GM18498 (cell line): ENCODE measurements around the gene HOXD8.
A peak's percentile ranks its signal among the peaks of the same experiment; 100 is the strongest.

Source experiments
- ATAC-seq: cut with Tn5 transposase; IDR thresholded peaks from one replicate; pipeline ENCODE4 v1.9.1; 2021; ENCODE audit warnings: mild to moderate bottlenecking, moderate library complexity; ENCODE audit not compliant: unreplicated experiment

Gene HOXD8

DNA sequence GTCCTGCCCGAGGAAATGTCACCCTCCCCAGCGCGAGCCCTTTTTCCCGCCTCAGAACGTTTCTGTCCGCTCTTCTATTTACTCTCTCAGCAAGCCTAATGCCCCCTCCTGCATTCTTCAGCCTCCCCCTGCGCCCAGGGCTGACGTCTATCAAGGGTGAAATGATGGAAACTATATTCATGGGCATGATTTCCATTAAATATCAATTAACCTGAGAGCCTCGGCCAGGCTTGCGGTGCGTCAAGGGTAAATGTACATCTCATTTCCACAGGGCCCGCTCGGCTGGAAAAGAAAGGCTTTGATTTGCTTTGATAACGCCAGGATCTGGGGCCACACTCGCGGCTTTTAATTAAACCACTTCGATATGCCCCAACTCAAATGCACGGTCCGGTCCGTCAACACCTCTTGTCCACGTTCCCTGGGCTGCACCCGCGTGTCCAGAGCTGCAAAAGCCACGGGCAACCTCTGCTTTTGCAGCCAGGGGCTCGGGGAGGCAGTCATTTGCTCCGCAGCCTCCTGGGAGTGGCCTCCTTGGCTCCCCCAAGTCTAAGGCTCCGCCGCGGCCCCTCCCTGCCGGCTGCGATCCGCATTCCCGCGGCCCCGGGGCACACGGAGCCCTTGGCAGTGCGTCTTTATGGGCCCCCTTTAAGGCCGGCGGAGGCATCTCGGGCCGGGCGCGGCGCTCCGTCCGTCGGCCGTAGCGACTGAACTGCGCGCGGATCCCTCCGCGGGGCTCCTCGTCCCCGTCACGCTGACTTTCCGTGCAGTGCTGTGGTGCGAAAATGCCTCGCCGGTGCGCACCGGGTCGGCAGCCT, at the start of gene HOXD8:
Gene HOXD8, plus strand, starts transcription at position 724 of the 815 bp plus-strand sequence. CDS start 662 bp downstream, outside the sequence.
- no peak for ATAC-seq

DNA sequence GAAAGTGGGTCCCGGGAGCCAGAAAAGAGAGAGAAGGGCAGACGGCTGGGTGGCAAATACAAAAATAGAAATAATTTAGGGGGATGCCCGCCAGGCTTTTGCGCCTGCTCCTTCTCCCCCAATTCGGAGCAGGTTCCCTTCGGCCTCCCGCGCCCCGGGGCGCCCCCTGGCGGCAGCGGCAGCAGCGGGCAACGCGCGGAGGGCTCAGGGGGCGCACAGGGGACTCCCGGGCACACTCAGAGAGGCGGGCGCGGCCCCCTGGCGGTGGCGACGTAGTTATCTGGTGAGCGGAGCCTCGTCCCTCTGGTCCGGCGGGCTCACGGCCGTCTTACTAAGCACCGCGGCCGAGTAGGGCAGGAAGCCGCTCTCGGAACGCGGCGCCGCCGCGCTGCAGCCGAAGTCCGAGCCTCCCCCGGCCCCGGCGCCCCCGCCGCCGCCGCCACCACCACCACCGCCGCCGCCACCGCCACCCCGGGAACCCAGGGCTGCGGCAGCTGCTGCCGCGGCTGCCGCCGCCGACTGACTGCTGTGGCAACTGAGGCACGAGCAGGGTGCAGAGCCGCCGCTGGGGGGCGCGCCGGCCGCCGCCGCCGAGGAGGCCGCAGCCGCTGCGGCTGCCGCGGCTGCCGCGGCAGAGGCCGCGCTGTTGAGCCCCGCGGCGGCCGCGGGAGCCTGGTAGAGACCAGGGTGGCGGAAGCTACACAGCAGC, 49.5 kb upstream of the HOXD8 start:
- ATAC-seq, result no peak

- ATAC-seq, result no peak
Observed at GRCh38 chr2:176080540-176081375, 48.7 kb upstream of the HOXD8 start.

DNA sequence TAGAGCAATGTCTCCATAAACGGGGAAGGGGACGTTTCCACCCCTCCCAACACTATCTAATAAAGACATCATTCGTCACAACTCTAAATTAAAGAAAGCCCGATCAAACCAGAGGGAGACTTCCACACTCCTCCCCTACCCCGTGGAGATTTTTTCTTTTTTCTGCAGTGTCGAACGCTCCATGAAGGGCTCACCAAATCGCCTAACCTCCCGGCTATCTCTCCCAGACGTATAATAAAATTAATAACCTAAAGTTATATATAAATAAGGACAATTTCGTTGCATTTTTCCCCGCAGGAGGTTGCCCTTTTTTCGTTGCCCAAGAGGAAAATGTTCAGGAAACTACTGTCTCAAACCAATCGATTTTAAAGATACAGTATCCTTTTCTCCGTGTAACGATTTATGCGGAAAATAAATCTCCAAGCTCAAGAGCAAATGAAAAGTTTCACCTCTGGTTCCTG, 48.1 kb upstream of the HOXD8 start:
- ATAC-seq, result no peak

DNA sequence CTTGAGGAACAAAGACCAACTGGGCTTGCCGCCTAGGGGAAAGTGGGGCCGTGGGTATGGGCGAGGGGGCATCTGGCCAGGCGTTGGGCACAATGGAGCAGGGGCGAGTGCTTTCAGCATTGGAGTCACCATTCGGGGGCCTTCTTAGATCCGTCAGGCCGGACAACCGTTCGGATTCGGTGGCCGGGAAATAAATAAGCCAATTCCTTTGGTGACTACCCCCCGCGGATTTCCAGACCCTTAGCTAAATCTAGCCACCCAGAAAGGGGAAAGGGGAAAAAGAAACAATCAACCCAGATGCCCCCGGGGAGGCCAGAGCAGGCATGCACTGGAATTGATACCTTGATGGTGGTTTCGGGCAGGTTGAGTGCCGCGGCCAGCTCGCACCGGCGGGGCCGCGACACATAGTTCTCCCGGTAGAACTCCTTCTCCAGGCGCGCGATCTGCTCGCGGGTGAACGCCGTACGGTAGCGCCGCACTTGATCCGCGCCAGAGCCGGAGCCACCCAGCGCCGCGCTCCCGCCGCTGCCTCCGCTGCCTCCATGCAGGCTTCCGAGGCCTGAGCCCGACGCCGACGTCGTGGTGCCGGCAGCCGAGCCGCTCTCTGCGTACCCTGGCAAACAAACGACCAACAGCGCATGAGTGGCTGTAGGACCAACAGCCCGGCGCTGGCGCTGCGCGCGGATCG, 47.5 kb upstream of the HOXD8 start:
- ATAC-seq, result no peak

GRCh38 chr2:176082525-176082823, 47.0 kb upstream of the HOXD8 start:
- no peak for ATAC-seq

GRCh38 chr2:176082824-176083751, 46.4 kb upstream of the HOXD8 start:
- ATAC-seq, result no peak

DNA sequence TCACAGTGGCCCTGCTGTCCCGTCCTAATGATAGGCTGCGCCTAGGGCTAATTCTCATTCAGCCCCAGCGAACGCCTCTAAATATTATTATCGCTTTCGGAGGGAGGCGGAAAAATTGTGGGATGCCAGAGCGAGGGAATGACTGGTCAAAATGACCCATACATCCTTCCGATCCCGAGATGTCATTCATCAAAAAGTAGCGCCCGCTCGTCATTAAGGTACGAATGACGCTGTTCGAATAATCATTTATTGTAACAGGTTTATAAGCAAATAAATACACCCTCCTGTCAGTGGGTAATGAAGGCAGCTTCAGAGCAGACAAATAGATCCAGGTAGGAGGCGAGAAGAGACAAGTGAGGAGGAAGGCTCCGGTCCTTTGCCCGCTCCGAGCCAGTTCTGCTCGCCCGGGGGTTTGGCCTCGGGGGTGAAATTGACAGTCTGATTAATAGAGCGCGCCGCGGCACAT, 45.7 kb upstream of the HOXD8 start, which contains the start of gene EVX2:
Gene EVX2, minus strand, starts transcription at position 167 of the 466 bp plus-strand sequence. CDS start 186 bp downstream, outside the sequence.
- no peak for ATAC-seq

DNA sequence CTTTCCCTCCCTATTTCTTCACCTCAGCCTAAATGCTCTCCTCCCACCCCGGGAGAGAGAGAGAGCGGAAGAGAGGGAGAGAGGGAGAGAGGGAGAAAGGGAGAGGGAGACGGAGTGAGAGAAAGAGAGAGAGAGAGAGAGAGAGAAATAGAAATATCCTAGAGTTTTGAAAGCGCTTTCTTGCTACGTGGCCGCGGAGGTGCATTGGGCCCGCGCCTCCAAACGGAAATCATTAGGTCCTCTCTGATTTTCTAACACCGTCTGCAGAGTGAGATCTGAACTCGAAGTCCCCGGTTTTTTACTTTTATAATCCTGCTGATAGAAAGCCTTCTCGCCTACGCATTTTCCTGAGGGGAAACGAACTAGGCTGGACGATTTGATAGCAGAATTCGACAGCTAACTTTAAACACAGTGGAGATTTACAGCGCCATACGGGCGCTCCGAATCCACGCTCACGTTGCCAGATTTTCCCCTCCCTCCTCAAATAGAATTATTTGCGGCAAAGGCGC, 44.8 kb upstream of the HOXD8 start:
- ATAC-seq, result no peak

GRCh38 chr2:176085120-176085788, 44.3 kb upstream of the HOXD8 start:
- no peak for ATAC-seq

DNA sequence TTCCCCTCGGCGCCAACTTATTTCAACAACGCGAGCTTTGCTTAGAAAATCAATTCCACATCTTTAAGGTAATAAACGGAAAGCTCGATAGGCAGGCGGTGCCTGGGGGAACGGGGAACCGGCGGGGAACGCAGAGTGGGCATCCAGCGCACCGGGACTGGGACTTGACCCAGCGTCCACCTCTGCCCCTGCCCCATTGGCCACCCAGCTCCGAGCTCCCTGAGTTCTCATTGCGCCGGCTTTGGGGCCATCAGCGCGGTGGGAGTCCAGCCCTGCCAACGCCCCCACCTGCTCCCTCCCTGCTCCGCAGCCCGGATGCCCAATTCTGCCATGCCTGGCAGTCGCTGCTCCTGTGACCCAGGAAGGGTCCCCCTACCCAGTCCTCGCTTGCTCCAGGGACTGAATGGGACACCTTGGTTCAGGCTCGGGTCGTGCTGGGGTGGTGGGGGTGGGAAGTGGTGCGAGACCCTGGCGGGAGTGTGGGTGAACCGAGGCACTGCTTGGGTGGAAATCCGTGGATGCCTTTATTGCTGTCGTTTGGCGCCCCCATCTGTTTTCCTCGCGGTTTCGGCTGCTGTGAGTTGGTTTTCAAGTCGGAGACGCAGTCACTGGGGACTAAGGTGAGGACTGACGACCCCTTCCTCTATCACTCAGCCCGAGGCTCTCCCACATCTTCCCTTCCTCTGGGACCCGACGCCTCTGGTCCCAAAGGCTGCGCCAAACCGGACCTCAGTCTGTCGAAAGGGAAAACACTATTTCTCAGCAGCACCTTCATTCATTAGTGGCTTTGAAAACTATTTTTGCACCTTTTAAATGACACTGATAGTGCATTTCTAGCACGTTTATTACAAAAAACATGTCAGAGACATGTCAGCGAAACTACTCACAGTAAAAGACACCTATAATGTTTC, 43.4 kb upstream of the HOXD8 start:
- ATAC-seq, result no peak

- ATAC-seq, result no peak
Observed at GRCh38 chr2:176087330-176088047, 42.0 kb upstream of the HOXD8 start.

GRCh38 chr2:176088048-176088936, 41.2 kb upstream of the HOXD8 start:
- ATAC-seq, result peak; percentile 66

- ATAC-seq, result no peak
Observed at GRCh38 chr2:176088937-176089842, 40.3 kb upstream of the HOXD8 start.

- no peak for ATAC-seq
Observed at GRCh38 chr2:176089843-176090395, 39.6 kb upstream of the HOXD8 start.
